Activated T-cell treated with anti-CD3 and anti-CD28 coated beads for 4 hours (primary cell): Measurements from ENCODE around the gene CCR1.
"Not testable (repeated sequence)": the region's sequence is repeated elsewhere in the genome, so short reads cannot be mapped to it uniquely, and the experiment has no call there.

ENCODE experiments used
- DNase-seq: peaks from one replicate; pipeline ENCODE4 v3.0.0-alpha.2; 2020

The CCR1 gene

DNA sequence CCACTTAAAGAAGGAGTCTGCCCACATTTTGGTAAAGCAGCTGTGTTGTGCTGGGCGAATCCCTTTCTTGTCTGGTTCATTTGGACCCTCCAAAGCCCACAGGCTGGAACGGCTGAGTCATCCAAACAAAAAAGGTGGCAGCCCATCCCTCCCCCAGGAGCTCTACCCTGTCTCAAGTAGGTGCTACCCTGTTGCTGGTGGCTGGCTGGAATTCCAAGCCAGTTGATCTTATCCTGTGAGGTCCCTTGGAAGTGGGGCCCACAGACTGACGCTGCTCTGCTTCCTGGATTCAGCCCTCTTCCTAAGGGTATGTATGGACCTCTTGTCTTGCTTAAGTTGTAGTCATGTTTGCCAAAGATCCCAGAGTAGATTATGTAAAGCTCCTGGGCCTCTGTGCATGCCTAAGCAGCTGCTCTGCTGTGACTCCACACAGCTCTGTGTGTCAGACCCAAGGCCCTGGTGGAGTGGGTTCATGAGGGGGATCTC is 44.5 kb downstream of the CCR1 start:
- no peak for DNase-seq

DNA sequence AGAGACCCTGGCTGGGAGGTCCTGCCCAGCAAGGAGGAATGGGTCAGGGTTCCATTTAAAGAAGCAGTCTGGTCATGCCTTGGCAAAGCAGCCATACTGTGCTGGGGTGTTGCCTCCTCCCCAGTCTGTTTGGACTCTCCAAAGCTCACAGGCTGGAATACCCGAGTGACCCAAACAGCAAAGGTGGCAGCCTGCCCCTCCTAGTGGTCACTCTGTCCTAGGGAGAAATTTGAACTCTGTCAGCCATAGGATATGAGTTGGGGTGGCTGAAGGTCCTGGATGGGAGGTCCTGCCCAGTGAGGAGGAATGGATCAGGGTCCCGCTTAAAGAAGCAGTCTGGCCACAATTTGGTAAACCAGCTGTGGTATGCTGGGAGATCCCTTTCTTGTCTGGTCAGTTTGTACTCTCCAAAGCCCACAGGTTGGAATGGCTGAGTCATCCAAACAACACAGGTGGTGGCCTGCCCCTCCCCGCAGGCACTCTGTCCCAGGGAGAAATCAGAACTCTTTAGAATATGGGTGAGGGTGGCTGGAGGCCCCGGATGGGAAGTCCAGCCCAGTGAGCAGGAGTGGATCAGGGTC is 45.0 kb downstream of the CCR1 start:
- no peak for DNase-seq

DNA sequence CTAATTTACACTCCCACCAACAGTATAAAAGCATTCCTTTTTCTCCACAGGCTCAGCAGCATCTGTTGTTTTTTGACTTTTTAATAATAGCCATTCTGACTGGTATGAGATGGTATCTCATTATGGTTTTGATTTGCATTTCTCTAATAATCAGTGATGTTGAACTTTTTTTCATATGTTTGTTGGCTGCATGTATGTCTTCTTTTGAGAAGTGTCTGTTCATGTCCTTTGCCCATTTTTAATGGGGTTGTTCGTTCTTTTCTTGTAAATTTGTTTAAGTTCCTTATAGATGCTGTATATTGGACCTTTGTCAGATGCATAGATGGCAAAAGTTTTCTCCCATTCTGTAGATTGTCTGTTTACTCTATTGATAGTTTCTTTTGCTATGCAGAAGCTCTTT is 50.4 kb downstream of the CCR1 start:
- DNase-seq, result not testable (repeated sequence)

- DNase-seq, result no peak
Measured at GRCh38 chr3:46154311-46154710, 53.8 kb downstream of the CCR1 start.
